Duodenal mucosa (tissue), 2 donors: ENCODE measurements around the gene LCE2A.

ENCODE experiments used
- H3K27ac ChIP-seq: one replicate; pipeline ENCODE4 v1.7.0; 2013; ENCODE audit warnings: low read depth, low read length
- H3K27me3 ChIP-seq, 2 donors: one replicate each; pipeline ENCODE4 v1.7.0; 2013; ENCODE audit warnings: low read length in 2 of 2, control low read depth in 1 of 2; ENCODE audit not compliant: insufficient read depth in 2 of 2, control insufficient read depth in 1 of 2
- H3K36me3 ChIP-seq, 2 donors: one replicate each; pipeline ENCODE4 v1.7.0; 2013; ENCODE audit warnings: low read length in 2 of 2, control low read depth in 1 of 2; ENCODE audit not compliant: insufficient read depth in 2 of 2, control insufficient read depth in 1 of 2
- H3K4me1 ChIP-seq, 2 donors: one replicate each; pipeline ENCODE4 v1.7.0; 2013; ENCODE audit warnings: low read length in 2 of 2, control low read depth in 1 of 2; ENCODE audit not compliant: insufficient read depth in 2 of 2, control insufficient read depth in 1 of 2
- H3K4me3 ChIP-seq, 2 donors: one replicate each; pipeline ENCODE4 v1.7.0; 2013; ENCODE audit warnings: low read length in 2 of 2, low read depth in 1 of 2
- H3K9ac ChIP-seq, 2 donors: one replicate each; pipeline ENCODE4 v1.7.0; 2013; ENCODE audit warnings: low read length in 2 of 2, low read depth in 1 of 2
- H3K9me3 ChIP-seq, 2 donors: one replicate each; pipeline ENCODE4 v1.7.0; 2013; ENCODE audit warnings: low read length in 2 of 2, control low read depth in 1 of 2; ENCODE audit not compliant: control insufficient read depth in 1 of 2

Gene LCE2A

GRCh38 chr1:152739841-152740240 is 41.7 kb downstream of the LCE2A start:
- H3K9me3 ChIP-seq = no peaks in the 10 kb centered on the region
- H3K4me1 ChIP-seq = no peaks in the 10 kb centered on the region
- H3K36me3 ChIP-seq = no peaks in the 10 kb centered on the region
- H3K27ac ChIP-seq = no peak overlapping the region
- H3K27me3 ChIP-seq = no peaks in the 10 kb centered on the region
- H3K9ac ChIP-seq = no peak overlapping the region
- no peak overlapping the region for H3K4me3 ChIP-seq

- H3K27ac ChIP-seq = no peak overlapping the region
Measured at GRCh38 chr1:152741656-152742055, 43.5 kb downstream of the LCE2A start.

GRCh38 chr1:152743371-152744145 is 45.4 kb downstream of the LCE2A start:
- Histone ChIP-seq H3K27me3 (no peaks in the 10 kb centered on the region), H3K27ac (no peak overlapping the region), H3K36me3 (no peaks in the 10 kb centered on the region), H3K4me3 (no peak overlapping the region), H3K9ac (no peak overlapping the region), H3K4me1 (no peaks in the 10 kb centered on the region), H3K9me3 (no peaks in the 10 kb centered on the region)

More at GRCh38 chr1:152741656-152742055, 43.5 kb downstream of the LCE2A start:
- no peaks in the 10 kb centered on the region for H3K27me3 ChIP-seq
- H3K9ac ChIP-seq = no peak overlapping the region
- no peaks in the 10 kb centered on the region for H3K9me3 ChIP-seq
- no peaks in the 10 kb centered on the region for H3K4me1 ChIP-seq
- no peak overlapping the region for H3K4me3 ChIP-seq
- H3K36me3 ChIP-seq = no peaks in the 10 kb centered on the region

- Histone ChIP-seq H3K4me3 (no peak overlapping the region), H3K9me3 (no peaks in the 10 kb centered on the region), H3K36me3 (no peaks in the 10 kb centered on the region), H3K9ac (no peak overlapping the region), H3K27me3 (no peaks in the 10 kb centered on the region), H3K4me1 (no peaks in the 10 kb centered on the region), H3K27ac (no peak overlapping the region)
Measured at GRCh38 chr1:152745289-152745704, 47.2 kb downstream of the LCE2A start.

GRCh38 chr1:152745765-152746444 is 47.8 kb downstream of the LCE2A start:
- H3K27ac ChIP-seq = no peak overlapping the region
- no peaks in the 10 kb centered on the region for H3K27me3 ChIP-seq
- H3K4me1 ChIP-seq = no peaks in the 10 kb centered on the region
- H3K36me3 ChIP-seq = no peaks in the 10 kb centered on the region
- no peaks in the 10 kb centered on the region for H3K9me3 ChIP-seq
- H3K9ac ChIP-seq = no peak overlapping the region
- H3K4me3 ChIP-seq = no peak overlapping the region

GRCh38 chr1:152747831-152748230 is 49.7 kb downstream of the LCE2A start:
- no peak overlapping the region for H3K4me3 ChIP-seq
- no peak overlapping the region for H3K9ac ChIP-seq
- H3K27me3 ChIP-seq = no peaks in the 10 kb centered on the region
- H3K4me1 ChIP-seq = no peaks in the 10 kb centered on the region
- no peaks in the 10 kb centered on the region for H3K36me3 ChIP-seq
- no peaks in the 10 kb centered on the region for H3K9me3 ChIP-seq
- H3K27ac ChIP-seq = no peak overlapping the region
